Measurements from ENCODE around the gene GRPEL1. TPM values are rescaled to one million over a fixed set of nuclear protein-coding genes. Genes with fewer than 3 reads are reported as not detected.

The GRPEL1 gene
- total RNA-seq, 1 experiment from 2014 or later, result 80.1 TPM

DNA sequence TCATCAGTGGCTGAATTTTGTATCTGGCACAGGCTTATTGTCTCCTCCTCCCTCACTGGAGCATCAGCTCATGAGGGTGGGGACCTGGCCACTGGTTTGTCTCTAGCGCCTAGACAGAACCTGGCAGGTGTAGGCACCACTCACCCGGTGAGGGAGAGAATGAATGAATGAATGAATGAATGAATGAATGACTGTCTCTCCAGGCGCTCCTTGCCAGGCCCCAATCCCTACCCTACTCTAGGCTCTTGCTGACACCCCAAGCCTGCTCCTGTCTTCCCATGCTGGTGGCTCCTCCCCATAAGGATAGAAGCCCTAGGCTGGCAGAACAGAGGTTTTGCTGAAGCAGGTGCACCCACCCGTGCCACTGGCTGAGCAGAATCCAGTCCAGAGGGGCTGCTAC lies 41.3 kb upstream of the GRPEL1 start:
- ATAC-seq (no peak), DNase-seq (ENCODE audit: low read depth, low spot score) (no peak)
- intact Hi-C loops (cut with micrococcal nuclease), result no loop called here
- H3K79me2 ChIP-seq (ENCODE audit: insufficient read depth, low read length), result no peaks in the 10 kb centered on the region
- TF ChIP-seq EZH2phosphoT487 (IDR thresholded peaks at IDR 0.05; ENCODE audit: borderline replicate concordance) (no peak), POLR2AphosphoS5 (IDR thresholded peaks at IDR 0.05; ENCODE audit: low read depth, low read length) (no peak), YY1 (IDR thresholded peaks at IDR 0.05; ENCODE audit: extremely low read depth, insufficient replicate concordance, low read depth, low read length) (no peak), CEBPB (IDR thresholded peaks at IDR 0.05; ENCODE audit: low read depth) (no peak), ZFX (IDR thresholded peaks at IDR 0.05) (no peak)
- TF ChIP-seq, protein P1, sequence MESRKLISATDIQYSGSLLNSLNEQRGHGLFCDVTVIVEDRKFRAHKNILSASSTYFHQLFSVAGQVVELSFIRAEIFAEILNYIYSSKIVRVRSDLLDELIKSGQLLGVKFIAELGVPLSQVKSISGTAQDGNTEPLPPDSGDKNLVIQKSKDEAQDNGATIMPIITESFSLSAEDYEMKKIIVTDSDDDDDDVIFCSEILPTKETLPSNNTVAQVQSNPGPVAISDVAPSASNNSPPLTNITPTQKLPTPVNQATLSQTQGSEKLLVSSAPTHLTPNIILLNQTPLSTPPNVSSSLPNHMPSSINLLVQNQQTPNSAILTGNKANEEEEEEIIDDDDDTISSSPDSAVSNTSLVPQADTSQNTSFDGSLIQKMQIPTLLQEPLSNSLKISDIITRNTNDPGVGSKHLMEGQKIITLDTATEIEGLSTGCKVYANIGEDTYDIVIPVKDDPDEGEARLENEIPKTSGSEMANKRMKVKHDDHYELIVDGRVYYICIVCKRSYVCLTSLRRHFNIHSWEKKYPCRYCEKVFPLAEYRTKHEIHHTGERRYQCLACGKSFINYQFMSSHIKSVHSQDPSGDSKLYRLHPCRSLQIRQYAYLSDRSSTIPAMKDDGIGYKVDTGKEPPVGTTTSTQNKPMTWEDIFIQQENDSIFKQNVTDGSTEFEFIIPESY (IDR thresholded peaks at IDR 0.05; ENCODE audit: extremely low read depth, insufficient replicate concordance, low read length), result no peak
- no peaks in the 10 kb centered on the region for H3K36me3 ChIP-seq (ENCODE audit: control insufficient read depth in 1 of 2, insufficient read depth in 2 of 2, low read length in 2 of 2)
- no peak overlapping the region for H3K27ac ChIP-seq (ENCODE audit: low read depth, low read length)
- no TSS peak for BruUV-seq (replicated peaks)
- H3K4me3 ChIP-seq (replicated peaks in 1 of 2; ENCODE audit: low read depth in 1 of 2, low read length in 2 of 2), result no peak overlapping the region
- no peaks in the 10 kb centered on the region for H3K9me3 ChIP-seq (ENCODE audit: control insufficient read depth in 1 of 2, insufficient read depth in 1 of 2, low read depth in 1 of 2, low read length in 2 of 2)
- ChIA-PET RAD21 (ENCODE audit: low non-redundant PET in 1 of 2, low total read pairs in 2 of 2, uncharacterized antibody in 2 of 2, unreplicated experiment in 2 of 2) (no interaction called here), POLR2A (no interaction called here), CTCF (no interaction called here)
- H3K9me2 ChIP-seq (ENCODE audit: insufficient read depth), result no peaks in the 10 kb centered on the region
- H3K4me2 ChIP-seq (ENCODE audit: low read length), result no peak overlapping the region
- H3K27me3 ChIP-seq (ENCODE audit: insufficient read depth, low read length), result no peaks in the 10 kb centered on the region
- no peaks in the 10 kb centered on the region for H4K20me1 ChIP-seq (ENCODE audit: insufficient read depth)
- no peaks in the 10 kb centered on the region; a peak in 1 of 4 replicates for H3K4me1 ChIP-seq (ENCODE audit: control insufficient read depth in 1 of 2, insufficient read depth in 2 of 2, low read length in 2 of 2)
- H3K9ac ChIP-seq (ENCODE audit: low read length), result no peak overlapping the region
- H2AFZ ChIP-seq (ENCODE audit: low read depth, low read length, poor library complexity, severe bottlenecking), result no peak overlapping the region

DNA sequence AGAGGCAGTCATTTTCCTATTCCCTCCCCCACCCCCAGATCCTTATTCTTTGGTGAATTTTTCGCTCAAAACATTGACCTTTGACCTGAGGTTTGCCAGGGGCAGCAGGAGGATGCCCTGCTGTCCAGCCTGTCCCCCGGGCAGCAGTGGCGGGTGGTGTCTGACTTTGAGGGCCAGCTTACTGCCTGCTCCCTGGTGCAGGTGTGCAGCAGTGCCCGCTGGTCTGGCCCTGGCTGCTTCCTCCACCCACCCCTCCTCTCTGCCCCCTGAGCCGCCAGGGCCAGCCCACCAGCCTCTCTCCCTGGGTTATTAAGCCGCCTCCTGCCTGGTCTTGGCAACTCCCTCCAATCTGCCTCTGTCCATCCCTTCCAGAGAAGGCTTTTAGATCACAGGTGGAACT lies 40.8 kb upstream of the GRPEL1 start:
- H3K9me2 ChIP-seq (ENCODE audit: insufficient read depth), result no peaks in the 10 kb centered on the region
- H3K27ac ChIP-seq (ENCODE audit: low read depth, low read length), result no peak overlapping the region
- RAD21 ChIA-PET (ENCODE audit: low non-redundant PET in 1 of 2, low total read pairs in 2 of 2, uncharacterized antibody in 2 of 2, unreplicated experiment in 2 of 2), result no interaction called here
- no peaks in the 10 kb centered on the region for H3K9me3 ChIP-seq (ENCODE audit: control insufficient read depth in 1 of 2, insufficient read depth in 1 of 2, low read depth in 1 of 2, low read length in 2 of 2)
- H3K4me1 ChIP-seq (ENCODE audit: control insufficient read depth in 1 of 2, insufficient read depth in 2 of 2, low read length in 2 of 2), result peaks cover 2 to 3% of the 10 kb centered on the region in 2 experiments
- POLR2A ChIA-PET, result no interaction called here
- H3K79me2 ChIP-seq (ENCODE audit: insufficient read depth, low read length), result no peaks in the 10 kb centered on the region
- intact Hi-C loops (cut with micrococcal nuclease), result no loop called here
- H3K4me2 ChIP-seq (ENCODE audit: low read length), result no peak overlapping the region
- CTCF ChIA-PET, result no interaction called here
- H3K9ac ChIP-seq (ENCODE audit: low read length), result no peak overlapping the region
- DNase-seq (ENCODE audit: low read depth, low spot score) (no peak), ATAC-seq (no peak)
- H3K27me3 ChIP-seq (ENCODE audit: insufficient read depth, low read length), result no peaks in the 10 kb centered on the region
- no peak overlapping the region for H3K4me3 ChIP-seq (replicated peaks in 1 of 2; ENCODE audit: low read depth in 1 of 2, low read length in 2 of 2)
- no peaks in the 10 kb centered on the region for H4K20me1 ChIP-seq (ENCODE audit: insufficient read depth)
- H3K36me3 ChIP-seq (ENCODE audit: control insufficient read depth in 1 of 2, insufficient read depth in 2 of 2, low read length in 2 of 2), result no peaks in the 10 kb centered on the region
- H2AFZ ChIP-seq (ENCODE audit: low read depth, low read length, poor library complexity, severe bottlenecking), result no peak overlapping the region
- no TSS peak for BruUV-seq (replicated peaks)
- TF ChIP-seq, protein P2, sequence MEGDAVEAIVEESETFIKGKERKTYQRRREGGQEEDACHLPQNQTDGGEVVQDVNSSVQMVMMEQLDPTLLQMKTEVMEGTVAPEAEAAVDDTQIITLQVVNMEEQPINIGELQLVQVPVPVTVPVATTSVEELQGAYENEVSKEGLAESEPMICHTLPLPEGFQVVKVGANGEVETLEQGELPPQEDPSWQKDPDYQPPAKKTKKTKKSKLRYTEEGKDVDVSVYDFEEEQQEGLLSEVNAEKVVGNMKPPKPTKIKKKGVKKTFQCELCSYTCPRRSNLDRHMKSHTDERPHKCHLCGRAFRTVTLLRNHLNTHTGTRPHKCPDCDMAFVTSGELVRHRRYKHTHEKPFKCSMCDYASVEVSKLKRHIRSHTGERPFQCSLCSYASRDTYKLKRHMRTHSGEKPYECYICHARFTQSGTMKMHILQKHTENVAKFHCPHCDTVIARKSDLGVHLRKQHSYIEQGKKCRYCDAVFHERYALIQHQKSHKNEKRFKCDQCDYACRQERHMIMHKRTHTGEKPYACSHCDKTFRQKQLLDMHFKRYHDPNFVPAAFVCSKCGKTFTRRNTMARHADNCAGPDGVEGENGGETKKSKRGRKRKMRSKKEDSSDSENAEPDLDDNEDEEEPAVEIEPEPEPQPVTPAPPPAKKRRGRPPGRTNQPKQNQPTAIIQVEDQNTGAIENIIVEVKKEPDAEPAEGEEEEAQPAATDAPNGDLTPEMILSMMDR (IDR thresholded peaks at IDR 0.05 in 2 of 3, conservative IDR thresholded peaks at IDR 0.05 in 1 of 3; ENCODE audit: borderline replicate concordance in 1 of 3, insufficient read depth in 1 of 3, low read depth in 2 of 3, low read length in 2 of 3), result no peak
- TF ChIP-seq ELF1 (IDR thresholded peaks at IDR 0.05; ENCODE audit: borderline replicate concordance, low read depth) (no peak), JUND (IDR thresholded peaks at IDR 0.05) (no peak), TCF7L2 (IDR thresholded peaks at IDR 0.05; ENCODE audit: borderline replicate concordance, extremely low read depth, insufficient read depth, insufficient read length) (no peak), YY1 (IDR thresholded peaks at IDR 0.05; ENCODE audit: extremely low read depth, insufficient replicate concordance, low read depth, low read length) (no peak), EGR1 (IDR thresholded peaks at IDR 0.05; ENCODE audit: low read depth) (no peak), FOSL1 (IDR thresholded peaks at IDR 0.05; ENCODE audit: low read depth) (no peak), POLR2AphosphoS5 (IDR thresholded peaks at IDR 0.05; ENCODE audit: low read depth, low read length) (no peak)
- TF ChIP-seq, protein P3, sequence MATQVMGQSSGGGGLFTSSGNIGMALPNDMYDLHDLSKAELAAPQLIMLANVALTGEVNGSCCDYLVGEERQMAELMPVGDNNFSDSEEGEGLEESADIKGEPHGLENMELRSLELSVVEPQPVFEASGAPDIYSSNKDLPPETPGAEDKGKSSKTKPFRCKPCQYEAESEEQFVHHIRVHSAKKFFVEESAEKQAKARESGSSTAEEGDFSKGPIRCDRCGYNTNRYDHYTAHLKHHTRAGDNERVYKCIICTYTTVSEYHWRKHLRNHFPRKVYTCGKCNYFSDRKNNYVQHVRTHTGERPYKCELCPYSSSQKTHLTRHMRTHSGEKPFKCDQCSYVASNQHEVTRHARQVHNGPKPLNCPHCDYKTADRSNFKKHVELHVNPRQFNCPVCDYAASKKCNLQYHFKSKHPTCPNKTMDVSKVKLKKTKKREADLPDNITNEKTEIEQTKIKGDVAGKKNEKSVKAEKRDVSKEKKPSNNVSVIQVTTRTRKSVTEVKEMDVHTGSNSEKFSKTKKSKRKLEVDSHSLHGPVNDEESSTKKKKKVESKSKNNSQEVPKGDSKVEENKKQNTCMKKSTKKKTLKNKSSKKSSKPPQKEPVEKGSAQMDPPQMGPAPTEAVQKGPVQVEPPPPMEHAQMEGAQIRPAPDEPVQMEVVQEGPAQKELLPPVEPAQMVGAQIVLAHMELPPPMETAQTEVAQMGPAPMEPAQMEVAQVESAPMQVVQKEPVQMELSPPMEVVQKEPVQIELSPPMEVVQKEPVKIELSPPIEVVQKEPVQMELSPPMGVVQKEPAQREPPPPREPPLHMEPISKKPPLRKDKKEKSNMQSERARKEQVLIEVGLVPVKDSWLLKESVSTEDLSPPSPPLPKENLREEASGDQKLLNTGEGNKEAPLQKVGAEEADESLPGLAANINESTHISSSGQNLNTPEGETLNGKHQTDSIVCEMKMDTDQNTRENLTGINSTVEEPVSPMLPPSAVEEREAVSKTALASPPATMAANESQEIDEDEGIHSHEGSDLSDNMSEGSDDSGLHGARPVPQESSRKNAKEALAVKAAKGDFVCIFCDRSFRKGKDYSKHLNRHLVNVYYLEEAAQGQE (IDR thresholded peaks at IDR 0.05; ENCODE audit: low read depth), result no peak

Measured in HCT116 (cell line).